ENCODE measurements around the gene IMPA2.

- TF ChIP-seq POLR2A (IDR thresholded peaks at IDR 0.05; ENCODE audit: low read depth, low read length) (no peak), ELK1 (IDR thresholded peaks at IDR 0.05; ENCODE audit: borderline replicate concordance, low read depth, low read length) (no peak), CTCF (conservative IDR thresholded peaks at IDR 0.05; ENCODE audit: low read depth, low read length) (no peak), FOS (IDR thresholded peaks at IDR 0.05; ENCODE audit: low read depth, low read length) (no peak)
Measured at GRCh38 chr18:12028674-12029073, 47.4 kb downstream of the IMPA2 start.
